NT2/D1 (cell line): Measurements from ENCODE around the gene ITSN2.
A peak's percentile ranks its signal among the peaks of the same experiment; 100 is the strongest.

Experiments used
- DNase-seq: peaks from one replicate; pipeline ENCODE4 v3.0.0-alpha.2; 2011; ENCODE audit warnings: low read depth, low spot score
- H3K27me3 ChIP-seq: 2 replicates; pipeline ENCODE4 v1.6.0; 2011; ENCODE audit warnings: mild to moderate bottlenecking; ENCODE audit not compliant: insufficient read length, insufficient read depth
- H3K36me3 ChIP-seq: 2 replicates; pipeline ENCODE4 v1.6.1; 2011; ENCODE audit warnings: mild to moderate bottlenecking, low read length, mixed read lengths; ENCODE audit not compliant: insufficient read depth, insufficient read length
- H3K4me1 ChIP-seq: 2 replicates; pipeline ENCODE4 v1.5.1; 2011; ENCODE audit not compliant: insufficient read depth, insufficient read length
- H3K4me3 ChIP-seq: 2 replicates; pipeline ENCODE4 v1.5.1; 2011; ENCODE audit warnings: low read depth; ENCODE audit not compliant: insufficient read length
- H3K9ac ChIP-seq: 2 replicates; pipeline ENCODE4 v1.6.0; 2011; ENCODE audit warnings: low read depth; ENCODE audit not compliant: insufficient read length
- H3K9me3 ChIP-seq: 2 replicates; pipeline ENCODE4 v1.5.1; 2011; ENCODE audit warnings: mild to moderate bottlenecking, low read length; ENCODE audit not compliant: insufficient read depth
- SUZ12 ChIP-seq: IDR thresholded peaks from 2 replicates; pipeline ENCODE4 v1.6.1; 2011; ENCODE audit not compliant: insufficient read length, insufficient read depth; ENCODE audit errors: extremely low read depth
- YY1 ChIP-seq: IDR thresholded peaks from 2 replicates; pipeline ENCODE4 v1.6.1; 2011; ENCODE audit not compliant: insufficient read length, insufficient read depth
- ZNF274 ChIP-seq: IDR thresholded peaks from 2 replicates; pipeline ENCODE4 v1.6.1; 2011; ENCODE audit warnings: mild to moderate bottlenecking, low read depth, low read length

ITSN2 gene

DNA sequence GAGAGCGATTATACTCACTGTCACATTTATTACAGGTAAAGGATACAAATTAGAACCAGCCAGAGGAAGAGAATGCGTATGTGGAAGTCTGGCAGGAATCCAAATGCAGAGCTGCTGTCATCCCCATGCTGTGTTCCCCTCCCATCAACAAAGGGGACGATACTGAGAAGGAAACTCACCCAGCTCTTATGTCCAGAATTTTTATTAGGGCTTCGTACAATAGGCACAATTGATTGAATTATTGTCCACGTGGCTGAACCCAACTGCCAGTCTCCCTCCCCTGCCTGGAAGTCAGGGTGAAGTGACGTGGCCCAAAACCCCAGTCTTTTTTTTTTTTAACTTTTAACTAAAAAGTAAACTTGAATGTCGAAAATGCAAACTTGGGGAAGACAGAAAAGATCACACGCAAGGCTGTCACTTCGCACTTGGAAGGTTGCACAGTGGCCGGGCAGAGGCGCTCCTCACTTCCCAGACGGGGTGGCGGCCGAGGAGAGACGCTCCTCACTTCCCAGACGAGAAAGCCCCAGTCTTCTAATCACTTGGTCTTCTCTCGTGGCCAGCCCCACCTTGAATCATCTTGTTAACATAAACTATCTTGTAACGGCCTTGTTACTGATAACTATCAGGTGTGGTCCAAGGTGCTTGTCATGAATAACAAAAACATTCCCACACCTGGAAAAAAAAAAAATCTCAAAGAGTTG is 40.0 kb upstream of the ITSN2 start:
- no peak overlapping the region for H3K4me3 ChIP-seq
- no peak overlapping the region for H3K9ac ChIP-seq
- DNase-seq, result no peak
- no peaks in the 10 kb centered on the region for H3K4me1 ChIP-seq
- TF ChIP-seq ZNF274 (no peak), SUZ12 (no peak), YY1 (no peak)
- H3K36me3 ChIP-seq, result no peaks in the 10 kb centered on the region
- H3K9me3 ChIP-seq, result no peaks in the 10 kb centered on the region
- H3K27me3 ChIP-seq, result no peaks in the 10 kb centered on the region

DNA sequence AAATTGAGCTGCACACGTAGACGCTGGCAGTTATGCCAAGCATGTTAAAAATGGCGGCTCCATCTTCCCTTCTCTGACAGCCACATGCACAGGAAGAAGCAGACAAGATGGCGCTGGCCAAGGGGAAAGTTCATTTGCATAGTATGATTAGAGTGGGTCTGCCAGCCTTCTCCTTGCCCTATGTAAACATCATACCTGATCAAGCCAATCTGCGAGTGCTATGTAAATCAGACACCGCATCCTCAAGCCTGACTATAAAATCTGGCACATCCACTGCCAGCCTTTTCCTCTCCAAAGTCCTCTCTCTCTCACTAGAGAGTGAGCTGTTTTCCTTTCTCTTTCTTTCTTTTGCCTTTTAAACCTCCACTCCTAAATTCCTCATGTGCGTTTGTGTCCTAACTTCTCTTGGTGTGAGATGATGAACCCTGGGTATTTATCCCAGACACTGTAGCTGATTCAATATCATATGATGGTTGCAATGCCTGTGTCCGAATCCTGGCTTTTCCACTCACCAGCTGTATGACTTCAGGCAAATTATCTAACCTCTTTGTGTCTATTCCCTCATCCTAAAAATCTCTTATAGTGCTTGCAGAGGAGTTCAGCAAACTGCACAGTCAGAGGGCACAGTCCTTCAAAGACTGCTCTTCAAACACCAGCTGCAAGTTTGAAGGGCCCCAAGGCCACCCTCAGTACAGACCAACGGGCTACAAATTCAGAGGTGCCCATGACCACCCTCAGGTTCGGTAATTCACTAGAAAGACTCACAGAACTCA is 39.3 kb upstream of the ITSN2 start:
- no peaks in the 10 kb centered on the region for H3K27me3 ChIP-seq
- TF ChIP-seq ZNF274, result no peak
- TF ChIP-seq SUZ12, result no peak
- TF ChIP-seq YY1, result no peak
- no peaks in the 10 kb centered on the region for H3K36me3 ChIP-seq
- no peaks in the 10 kb centered on the region for H3K4me1 ChIP-seq
- no peak for DNase-seq
- no peak overlapping the region for H3K9ac ChIP-seq
- no peak overlapping the region for H3K4me3 ChIP-seq
- H3K9me3 ChIP-seq, result no peaks in the 10 kb centered on the region

DNA sequence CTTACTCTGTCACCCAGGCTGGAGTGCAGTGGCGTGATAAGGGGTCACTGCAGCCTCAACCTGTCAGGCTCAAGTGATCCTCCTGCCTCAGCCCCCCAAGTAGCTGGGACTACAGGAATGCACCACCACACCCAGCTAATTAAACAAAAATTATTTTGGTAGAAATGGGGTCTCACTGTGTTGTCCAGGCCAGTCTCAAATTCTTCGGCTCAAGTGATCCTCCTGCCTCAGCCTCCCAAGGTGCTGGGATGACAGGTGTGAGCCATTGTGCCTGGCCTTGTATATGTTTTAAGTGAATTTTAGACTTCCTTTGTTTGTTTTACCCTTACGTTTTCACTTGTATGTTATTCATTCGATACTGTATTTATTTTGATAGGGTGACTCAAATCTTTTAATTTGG is 34.7 kb upstream of the ITSN2 start:
- no peak overlapping the region for H3K4me3 ChIP-seq
- no peaks in the 10 kb centered on the region for H3K9me3 ChIP-seq
- TF ChIP-seq YY1 (no peak), SUZ12 (no peak), ZNF274 (no peak)
- H3K36me3 ChIP-seq, result no peaks in the 10 kb centered on the region
- no peaks in the 10 kb centered on the region for H3K4me1 ChIP-seq
- DNase-seq, result no peak
- no peak overlapping the region for H3K9ac ChIP-seq
- no peaks in the 10 kb centered on the region for H3K27me3 ChIP-seq

DNA sequence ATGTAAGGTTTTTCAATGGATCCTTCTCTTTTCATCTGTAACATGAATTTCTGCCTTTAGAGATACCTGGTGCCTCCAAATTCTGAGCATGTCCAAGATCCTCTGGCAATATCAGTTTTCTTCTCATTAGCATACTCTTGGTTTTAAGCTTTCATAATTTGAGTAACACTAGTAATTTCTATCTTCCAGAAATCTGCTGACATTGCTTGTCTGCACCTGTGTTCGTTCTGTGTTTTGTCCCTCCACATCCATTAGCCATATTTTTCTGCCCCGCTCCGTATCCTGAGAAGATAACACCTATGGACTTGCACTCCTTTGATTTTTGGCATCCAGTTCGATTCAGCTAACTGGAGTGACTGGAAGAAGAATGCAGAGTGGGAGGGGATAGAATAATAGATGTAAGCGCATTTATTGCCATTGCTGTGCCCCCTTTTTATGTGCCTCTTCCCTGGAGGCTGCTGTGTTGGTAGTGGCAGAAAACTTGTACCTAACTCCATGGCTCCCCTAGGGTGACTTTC is 32.3 kb upstream of the ITSN2 start:
- no peaks in the 10 kb centered on the region for H3K36me3 ChIP-seq

DNA sequence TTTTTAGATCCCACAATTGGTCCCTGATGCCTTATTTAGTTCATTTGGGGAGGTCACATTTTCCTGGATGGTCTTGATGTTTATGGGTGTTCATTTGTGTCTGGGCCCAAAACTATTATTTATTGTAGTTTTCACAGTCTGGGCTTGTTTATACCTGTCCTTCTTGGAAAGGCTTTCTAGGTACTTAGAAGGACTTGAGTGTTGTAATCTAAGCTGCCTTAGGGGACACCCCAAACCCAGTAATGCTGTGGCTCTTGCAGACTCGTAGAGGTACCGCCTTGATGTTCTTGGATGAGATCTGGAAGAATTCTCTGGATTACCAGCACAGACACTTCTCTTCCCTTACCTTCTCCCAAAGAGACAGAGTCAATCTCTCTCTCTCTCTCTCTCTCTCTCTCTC is 25.0 kb upstream of the ITSN2 start:
- TF ChIP-seq ZNF274, result no peak
- TF ChIP-seq YY1, result no peak
- no peak for TF ChIP-seq SUZ12
- no peak overlapping the region for H3K4me3 ChIP-seq
- H3K9me3 ChIP-seq, result no peaks in the 10 kb centered on the region
- H3K27me3 ChIP-seq, result no peaks in the 10 kb centered on the region
- DNase-seq, result no peak
- H3K9ac ChIP-seq, result no peak overlapping the region
- no peaks in the 10 kb centered on the region for H3K36me3 ChIP-seq
- no peaks in the 10 kb centered on the region for H3K4me1 ChIP-seq

More for the DNA sequence above, 32.3 kb upstream of the ITSN2 start:
- H3K9ac ChIP-seq, result no peak overlapping the region
- H3K9me3 ChIP-seq, result no peaks in the 10 kb centered on the region
- H3K4me1 ChIP-seq, result no peaks in the 10 kb centered on the region
- H3K4me3 ChIP-seq, result no peak overlapping the region
- TF ChIP-seq SUZ12 (no peak), YY1 (no peak), ZNF274 (no peak)
- DNase-seq, result no peak
- H3K27me3 ChIP-seq, result no peaks in the 10 kb centered on the region

DNA sequence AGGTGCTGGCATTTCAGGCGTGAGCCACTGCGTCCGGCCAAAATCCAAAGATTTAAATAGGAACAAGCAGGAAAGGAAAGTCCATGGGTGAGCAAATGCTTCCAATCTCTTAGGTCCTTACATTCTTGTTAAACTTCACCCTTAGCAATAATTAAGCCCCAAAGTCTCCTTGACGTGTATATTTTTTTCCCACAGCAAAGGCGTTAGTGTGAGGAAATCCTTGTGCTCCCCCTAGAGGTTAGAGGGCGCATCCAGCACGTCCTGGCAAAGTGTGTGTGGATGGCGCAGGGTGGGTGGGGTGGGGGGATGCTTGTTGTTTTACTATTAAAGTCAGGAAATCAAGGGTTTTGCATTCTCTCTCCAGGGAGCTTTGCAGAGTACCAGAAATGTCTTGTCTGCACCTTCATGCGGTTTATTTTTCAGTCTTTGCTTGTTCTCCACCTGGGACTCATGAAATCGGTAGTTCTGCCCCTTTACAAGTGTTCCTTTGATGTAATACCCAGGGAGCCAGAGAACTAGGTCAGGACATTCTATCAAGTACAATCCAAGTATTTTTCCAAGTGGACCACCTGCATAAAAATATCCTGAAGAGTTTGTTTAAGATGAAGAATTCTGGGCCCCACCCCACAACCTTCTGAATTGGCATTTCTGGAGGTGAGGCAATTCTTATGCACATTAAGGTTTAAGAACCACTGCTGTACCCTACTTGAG is 22.2 kb upstream of the ITSN2 start:
- Histone ChIP-seq H3K27me3 (no peaks in the 10 kb centered on the region), H3K4me1 (no peaks in the 10 kb centered on the region), H3K9ac (no peak overlapping the region), H3K4me3 (no peak overlapping the region), H3K9me3 (no peaks in the 10 kb centered on the region), H3K36me3 (no peaks in the 10 kb centered on the region)
- TF ChIP-seq YY1 (no peak), ZNF274 (no peak), SUZ12 (no peak)
- peak; percentile 51 for DNase-seq

DNA sequence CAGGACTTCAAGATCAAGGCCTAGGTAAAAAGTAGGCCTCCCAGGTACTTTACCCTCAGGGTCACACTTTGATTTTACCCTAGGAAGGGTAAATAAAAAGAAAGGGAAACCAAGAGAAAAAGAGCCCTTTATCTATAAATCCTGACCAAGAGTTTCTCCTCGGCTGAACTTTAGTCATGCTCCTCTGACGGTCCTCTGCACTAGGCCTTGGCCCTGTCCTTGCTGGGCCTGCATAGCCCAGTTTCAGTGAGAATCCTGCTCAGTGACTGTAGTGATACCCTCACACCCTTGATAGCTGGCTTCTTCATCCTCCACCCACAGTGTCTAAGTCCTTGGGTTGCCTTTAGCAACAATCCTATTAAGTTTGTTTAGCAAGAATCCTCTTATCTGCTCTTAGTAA is 20.5 kb upstream of the ITSN2 start:
- TF ChIP-seq YY1 (no peak), SUZ12 (no peak), ZNF274 (no peak)
- Histone ChIP-seq H3K9ac (no peak overlapping the region), H3K4me1 (no peaks in the 10 kb centered on the region), H3K9me3 (no peaks in the 10 kb centered on the region), H3K27me3 (no peaks in the 10 kb centered on the region), H3K36me3 (no peaks in the 10 kb centered on the region), H3K4me3 (no peak overlapping the region)
- DNase-seq, result no peak
